Measurements from ENCODE around the gene IGF2. TPM values are rescaled to one million over a fixed set of nuclear protein-coding genes. Genes with fewer than 3 reads are reported as not detected.

Gene IGF2
- total RNA-seq, 1 donor from 2014 or later = 56.5 TPM

DNA sequence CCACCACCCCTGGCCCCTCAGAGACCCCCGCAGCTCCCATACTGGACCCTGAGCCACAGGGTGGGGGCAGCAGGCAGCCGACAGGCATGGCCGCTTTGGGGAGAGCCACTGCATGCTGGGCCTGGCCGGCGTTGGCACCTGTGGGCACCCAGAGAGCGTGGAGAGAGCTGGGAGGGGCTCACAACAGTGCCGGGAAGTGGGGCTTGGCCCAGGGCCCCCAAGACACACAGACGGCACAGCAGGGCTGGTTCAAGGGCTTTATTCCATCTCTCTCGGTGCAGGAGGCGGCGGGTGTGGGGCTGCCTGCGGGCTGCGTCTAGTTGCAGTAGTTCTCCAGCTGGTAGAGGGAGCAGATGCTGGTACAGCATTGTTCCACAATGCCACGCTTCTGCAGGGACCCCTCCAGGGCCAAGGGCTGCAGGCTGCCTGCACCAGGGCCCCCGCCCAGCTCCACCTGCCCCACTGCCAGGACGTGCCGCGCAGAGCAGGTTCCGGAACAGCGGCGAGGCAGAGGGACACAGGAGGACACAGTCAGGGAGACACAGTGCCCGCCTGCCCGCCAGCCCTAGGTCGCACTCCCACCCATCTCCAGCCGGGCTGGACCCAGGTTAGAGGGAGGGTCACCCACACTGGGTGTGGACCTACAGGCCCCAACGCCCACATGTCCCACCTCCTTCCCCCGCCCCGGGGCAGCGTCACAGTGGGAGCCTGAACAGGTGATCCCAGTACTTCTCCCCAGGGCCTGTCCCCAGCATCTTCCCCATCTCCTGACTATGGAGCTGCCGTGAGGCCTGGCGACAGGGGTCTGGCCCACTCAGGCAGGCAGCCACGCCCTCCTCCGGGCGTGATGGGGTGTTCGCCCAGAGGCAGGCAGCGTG lies 20.6 kb upstream of the IGF2 start:
- Histone ChIP-seq H3K36me3 (no peaks in the 10 kb centered on the region), H3K27me3 (no peaks in the 10 kb centered on the region)
- intact Hi-C loops (cut with DNase I) = loop anchor here (10.0 kb wide), 2 partner anchors 465 to 505 kb away; partner anchors contain the start of gene KRTAP5-6

DNA sequence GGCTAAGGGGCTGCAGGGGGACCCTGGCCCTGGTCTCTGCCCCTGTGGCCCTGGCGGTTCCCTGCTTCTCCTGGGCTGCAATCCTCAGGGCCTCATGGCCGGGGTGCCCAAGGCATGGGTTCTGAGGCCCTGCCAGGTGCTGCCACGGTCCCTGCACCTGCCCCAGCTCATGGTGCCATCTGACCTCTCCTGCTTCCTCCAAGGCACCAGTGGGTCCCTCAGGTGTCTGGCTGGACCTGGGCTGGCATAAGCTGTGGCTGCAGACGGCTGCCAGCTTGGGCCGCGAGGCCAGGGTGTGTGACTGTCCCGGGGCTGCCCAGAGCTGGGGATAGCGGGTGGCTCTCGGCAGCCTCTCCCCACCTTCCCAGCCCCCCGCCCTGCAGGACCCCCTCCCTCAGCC lies 19.8 kb upstream of the IGF2 start:
- Histone ChIP-seq H3K27me3 (no peaks in the 10 kb centered on the region), H3K4me3 (no peak overlapping the region), H3K9me3 (no peaks in the 10 kb centered on the region), H3K27ac (no peak overlapping the region), H3K4me1 (no peaks in the 10 kb centered on the region), H3K36me3 (no peaks in the 10 kb centered on the region)
- intact Hi-C loops (cut with DNase I) = loop anchor here (10.0 kb wide), 2 partner anchors 464 to 504 kb away; partner anchors contain the start of gene KRTAP5-6
- no peak for DNase-seq (ENCODE audit: extremely low spot score in 2 of 2)
- TF ChIP-seq POLR2A (IDR thresholded peaks at IDR 0.05) (no peak), POLR2AphosphoS5 (IDR thresholded peaks at IDR 0.05; ENCODE audit: insufficient read depth in 1 of 2, low read depth in 1 of 2) (no peak)
- TF ChIP-seq, protein P1, sequence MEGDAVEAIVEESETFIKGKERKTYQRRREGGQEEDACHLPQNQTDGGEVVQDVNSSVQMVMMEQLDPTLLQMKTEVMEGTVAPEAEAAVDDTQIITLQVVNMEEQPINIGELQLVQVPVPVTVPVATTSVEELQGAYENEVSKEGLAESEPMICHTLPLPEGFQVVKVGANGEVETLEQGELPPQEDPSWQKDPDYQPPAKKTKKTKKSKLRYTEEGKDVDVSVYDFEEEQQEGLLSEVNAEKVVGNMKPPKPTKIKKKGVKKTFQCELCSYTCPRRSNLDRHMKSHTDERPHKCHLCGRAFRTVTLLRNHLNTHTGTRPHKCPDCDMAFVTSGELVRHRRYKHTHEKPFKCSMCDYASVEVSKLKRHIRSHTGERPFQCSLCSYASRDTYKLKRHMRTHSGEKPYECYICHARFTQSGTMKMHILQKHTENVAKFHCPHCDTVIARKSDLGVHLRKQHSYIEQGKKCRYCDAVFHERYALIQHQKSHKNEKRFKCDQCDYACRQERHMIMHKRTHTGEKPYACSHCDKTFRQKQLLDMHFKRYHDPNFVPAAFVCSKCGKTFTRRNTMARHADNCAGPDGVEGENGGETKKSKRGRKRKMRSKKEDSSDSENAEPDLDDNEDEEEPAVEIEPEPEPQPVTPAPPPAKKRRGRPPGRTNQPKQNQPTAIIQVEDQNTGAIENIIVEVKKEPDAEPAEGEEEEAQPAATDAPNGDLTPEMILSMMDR (IDR thresholded peaks at IDR 0.05) = no peak

More for the DNA sequence above, 20.6 kb upstream of the IGF2 start:
- Histone ChIP-seq H3K4me1 (no peaks in the 10 kb centered on the region), H3K9me3 (no peaks in the 10 kb centered on the region), H3K4me3 (no peak overlapping the region), H3K27ac (no peak overlapping the region)
- TF ChIP-seq, protein P1 (IDR thresholded peaks at IDR 0.05) = no peak
- TF ChIP-seq POLR2AphosphoS5 (IDR thresholded peaks at IDR 0.05; ENCODE audit: insufficient read depth in 1 of 2, low read depth in 1 of 2) (no peak), POLR2A (IDR thresholded peaks at IDR 0.05) (no peak)
- no peak for DNase-seq (ENCODE audit: extremely low spot score in 2 of 2)

DNA sequence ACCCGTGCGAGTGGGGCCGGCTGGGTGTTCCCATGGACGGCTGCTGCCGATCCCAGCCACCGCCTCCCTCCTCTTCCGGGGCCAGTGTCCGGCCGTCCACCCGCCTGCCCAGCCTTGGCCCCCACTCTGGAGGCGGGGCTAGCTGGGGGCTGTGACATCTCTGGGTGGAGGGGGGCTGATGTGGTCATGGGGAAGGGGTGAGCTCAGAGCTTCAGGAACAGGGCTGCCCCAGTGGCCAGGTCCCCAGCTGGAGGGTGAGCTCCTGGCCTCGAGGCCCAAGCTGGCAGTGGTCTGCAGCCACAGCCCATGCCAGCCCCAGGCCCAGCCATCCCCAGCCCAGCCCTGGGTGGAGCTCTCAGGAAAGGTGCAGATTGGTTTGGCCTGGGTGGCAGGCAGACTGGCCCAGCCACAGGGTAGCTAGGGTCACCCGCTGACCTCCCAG lies 19.1 kb upstream of the IGF2 start:
- Histone ChIP-seq H3K4me1 (no peaks in the 10 kb centered on the region), H3K4me3 (no peak overlapping the region), H3K27me3 (no peaks in the 10 kb centered on the region), H3K36me3 (no peaks in the 10 kb centered on the region), H3K27ac (no peak overlapping the region), H3K9me3 (no peaks in the 10 kb centered on the region)
- no peak for DNase-seq (ENCODE audit: extremely low spot score in 2 of 2)
- TF ChIP-seq, protein P1 (IDR thresholded peaks at IDR 0.05) = no peak
- no peak for TF ChIP-seq POLR2A (IDR thresholded peaks at IDR 0.05)
- TF ChIP-seq POLR2AphosphoS5 (IDR thresholded peaks at IDR 0.05; ENCODE audit: insufficient read depth in 1 of 2, low read depth in 1 of 2) = no peak
- intact Hi-C loops (cut with DNase I) = loop anchor here (10.0 kb wide), 2 partner anchors 464 to 504 kb away; partner anchors contain the start of gene KRTAP5-6

DNA sequence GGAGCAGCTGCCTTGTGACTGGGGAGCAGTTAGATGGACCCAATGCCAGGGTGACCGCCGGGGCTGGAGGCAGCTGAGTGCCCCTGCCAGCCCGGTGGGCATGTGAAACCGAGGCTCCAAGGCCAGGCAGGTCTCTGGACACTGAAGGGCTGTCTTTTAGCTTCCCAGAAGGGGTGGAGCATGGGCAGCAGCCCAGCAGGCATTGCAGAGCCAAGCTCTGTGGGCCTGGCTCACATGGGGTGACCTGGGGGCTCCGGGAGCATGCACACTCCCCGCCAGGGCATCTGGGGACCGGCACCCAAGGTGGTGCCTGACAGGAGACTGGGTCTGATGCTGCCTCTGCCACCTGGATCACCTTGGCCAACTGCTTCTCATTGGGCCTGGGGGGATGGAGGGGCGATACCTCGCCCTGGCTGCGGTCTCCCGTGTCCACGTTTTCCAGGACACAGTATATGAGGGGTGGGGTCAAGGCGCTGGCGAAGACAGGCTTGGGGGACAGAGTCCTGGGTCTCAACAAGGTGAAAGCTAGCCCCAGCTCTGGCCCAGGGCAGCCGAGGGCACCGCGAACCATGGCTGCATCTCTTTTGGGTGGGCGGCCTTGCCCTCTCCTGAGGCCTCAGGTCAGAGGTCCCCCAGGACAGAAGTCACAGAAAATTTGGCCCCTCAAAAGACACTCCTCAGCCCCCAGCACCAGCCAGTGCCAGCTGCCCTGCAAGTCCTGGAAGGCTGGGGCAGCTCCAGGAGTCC lies 18.3 kb upstream of the IGF2 start:
- Histone ChIP-seq H3K27me3 (no peaks in the 10 kb centered on the region), H3K4me3 (no peak overlapping the region), H3K27ac (no peak overlapping the region), H3K9me3 (no peaks in the 10 kb centered on the region), H3K36me3 (no peaks in the 10 kb centered on the region), H3K4me1 (no peaks in the 10 kb centered on the region)
- intact Hi-C loops (cut with DNase I) = loop anchor here (10.0 kb wide), 2 partner anchors 463 to 503 kb away; partner anchors contain the start of gene KRTAP5-6
- DNase-seq (ENCODE audit: extremely low spot score in 2 of 2) = no peak
- TF ChIP-seq, protein P1 (IDR thresholded peaks at IDR 0.05) = no peak
- no peak for TF ChIP-seq POLR2A (IDR thresholded peaks at IDR 0.05)
- TF ChIP-seq POLR2AphosphoS5 (IDR thresholded peaks at IDR 0.05; ENCODE audit: insufficient read depth in 1 of 2, low read depth in 1 of 2) = no peak

Data from vagina (tissue), 2 donors.